Activated effector memory CD4-positive, alpha-beta T cell treated with Interleukin-2 at 50 U/mL for 16 hours (primary cell): ENCODE measurements around the gene SKI.
"Not testable (repeated sequence)": the region's sequence is repeated elsewhere in the genome, so short reads cannot be mapped to it uniquely, and the experiment has no call there.

Experiments
- DNase-seq: peaks from one replicate; pipeline ENCODE4 v3.0.0-alpha.2; 2020

SKI gene

DNA sequence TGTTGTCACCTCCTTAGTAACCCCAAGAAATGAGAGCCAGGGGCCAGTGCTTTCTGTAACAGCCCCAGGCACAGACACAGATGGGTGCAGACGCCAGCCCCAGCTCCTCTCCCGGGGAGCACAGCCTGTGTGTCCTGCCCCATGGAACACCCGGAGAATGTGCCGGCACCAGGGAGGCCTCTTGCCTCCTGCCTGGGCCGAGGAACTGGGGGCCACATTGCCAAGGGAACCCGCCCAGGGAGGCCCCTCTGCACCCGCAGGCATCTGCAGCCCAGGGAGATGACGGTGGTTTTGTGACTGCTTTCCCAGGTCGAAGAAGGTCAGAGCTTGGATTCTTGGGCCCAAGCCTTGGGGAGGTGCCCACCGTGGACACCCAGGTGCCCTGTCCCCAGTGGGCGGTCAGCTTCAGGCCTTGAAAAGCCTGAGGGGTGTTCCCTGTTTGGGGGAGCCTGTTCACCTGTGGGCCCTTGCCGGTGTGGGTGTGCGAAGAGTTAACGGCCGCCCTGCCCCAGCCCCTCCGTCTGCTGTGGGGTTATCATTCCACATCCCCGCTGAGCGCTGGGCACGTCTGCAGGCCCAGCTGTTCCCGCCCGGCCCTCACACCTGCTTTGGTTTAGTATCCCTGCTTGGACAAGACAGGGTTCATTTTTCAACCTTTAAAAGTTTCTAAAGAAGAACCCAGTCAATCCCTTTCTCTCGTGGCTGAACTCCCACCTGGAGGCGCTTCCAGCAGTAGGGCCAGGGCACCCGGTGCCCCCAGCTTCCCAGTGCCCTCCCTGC is 100.7 kb downstream of the SKI start:
- DNase-seq = no peak

DNA sequence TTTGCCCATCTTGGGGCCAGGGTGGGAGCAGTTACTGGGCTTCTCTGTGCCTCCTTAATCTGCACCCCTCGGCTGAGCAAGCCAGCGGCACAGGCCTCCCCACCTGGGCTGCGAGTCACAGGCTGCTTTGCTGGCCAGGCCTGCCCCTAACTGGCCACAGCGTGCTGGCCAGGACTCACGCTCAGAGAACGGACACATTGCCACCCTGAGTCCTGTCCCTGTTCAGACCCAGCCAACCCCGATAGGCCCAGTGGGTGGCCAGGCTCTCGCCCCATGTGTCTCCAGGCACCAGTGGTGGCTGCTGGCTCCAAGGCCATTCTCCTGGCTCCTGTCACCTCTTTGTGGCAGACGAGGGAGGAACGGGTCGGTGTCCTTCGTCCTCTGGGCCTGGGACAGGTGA is 101.9 kb downstream of the SKI start:
- no peak for DNase-seq

DNA sequence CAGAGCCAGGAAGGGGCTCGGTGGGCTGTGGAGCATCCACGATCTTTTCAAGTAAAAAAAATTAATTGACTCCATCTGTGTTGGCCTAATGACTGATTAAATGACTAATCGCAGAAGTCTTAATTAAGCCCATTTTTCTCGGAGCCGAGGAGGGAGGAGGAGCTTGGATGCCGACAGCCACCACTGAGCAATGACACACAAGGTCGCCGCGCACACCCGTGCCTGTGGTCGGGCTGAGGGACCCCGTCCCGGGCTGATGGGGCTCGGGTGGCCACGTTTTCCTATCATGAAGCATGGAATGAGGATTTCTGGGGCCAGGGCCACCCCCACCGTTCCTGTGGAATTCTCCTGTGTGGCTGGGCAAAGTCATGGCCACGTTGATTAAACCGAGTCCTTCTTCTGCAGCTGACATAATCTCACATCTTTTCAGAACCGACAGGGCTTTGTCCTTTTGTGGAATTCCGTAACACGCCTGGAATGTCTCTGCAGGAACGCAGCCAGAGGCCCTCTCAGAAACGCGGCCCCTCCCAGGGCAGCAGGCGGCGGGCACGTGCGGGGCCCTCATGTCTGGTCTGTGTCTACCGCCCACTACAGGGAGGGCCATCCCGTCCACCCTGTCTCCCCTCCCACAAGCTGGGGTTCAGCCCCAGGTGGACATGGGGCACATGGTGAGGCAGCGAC is 102.5 kb downstream of the SKI start:
- no peak for DNase-seq

GRCh38 chr1:2331200-2331544 is 103.1 kb downstream of the SKI start:
- no peak for DNase-seq

- not testable (repeated sequence) for DNase-seq
Measured at GRCh38 chr1:2331580-2331979, 103.5 kb downstream of the SKI start.

GRCh38 chr1:2334366-2334765 is 106.2 kb downstream of the SKI start:
- DNase-seq = no peak

GRCh38 chr1:2334883-2335534 is 106.9 kb downstream of the SKI start:
- DNase-seq = no peak

GRCh38 chr1:2335721-2336455 is 107.8 kb downstream of the SKI start:
- DNase-seq = no peak

DNA sequence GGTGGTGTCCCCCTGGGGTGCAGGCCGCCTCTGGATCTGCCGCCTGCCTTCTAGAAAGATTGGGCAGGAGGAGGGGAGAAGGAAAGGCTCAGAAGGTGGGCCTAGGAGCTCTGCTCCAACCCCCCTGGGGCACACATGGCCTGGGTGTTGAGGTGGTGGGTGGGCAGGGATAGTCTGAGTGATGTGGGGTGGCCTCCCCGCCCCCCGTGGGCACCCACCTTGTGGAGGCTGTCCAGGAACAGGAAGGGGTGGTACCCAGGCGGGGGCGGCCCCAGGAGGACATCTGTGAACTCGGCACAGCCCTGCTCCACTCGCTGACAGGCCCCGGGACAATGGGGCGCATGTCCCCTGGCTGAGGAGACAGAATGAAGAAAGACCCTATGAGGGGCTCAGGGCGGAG is 108.4 kb downstream of the SKI start:
- DNase-seq = no peak

GRCh38 chr1:2337081-2337480 is 109.0 kb downstream of the SKI start:
- no peak for DNase-seq

DNA sequence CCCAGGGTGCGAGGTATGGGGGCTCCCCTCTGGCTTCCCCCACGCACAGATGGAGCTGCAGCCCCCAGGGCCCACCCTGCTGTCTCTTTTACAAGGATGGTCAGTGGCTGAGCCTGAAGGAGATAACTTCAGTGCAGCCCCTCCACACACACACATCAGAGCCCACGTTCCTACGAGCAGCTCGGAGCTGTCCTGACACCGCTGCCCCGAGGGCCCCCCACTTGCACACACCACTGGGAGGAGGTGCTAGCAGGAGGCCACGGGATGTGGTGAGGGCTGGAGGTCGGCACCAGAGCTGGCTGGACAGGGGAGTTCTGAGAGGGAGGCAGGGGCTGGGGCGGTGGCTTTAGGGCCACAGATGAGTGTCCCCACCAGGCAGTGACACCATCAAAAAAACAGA is 109.4 kb downstream of the SKI start:
- no peak for DNase-seq

DNA sequence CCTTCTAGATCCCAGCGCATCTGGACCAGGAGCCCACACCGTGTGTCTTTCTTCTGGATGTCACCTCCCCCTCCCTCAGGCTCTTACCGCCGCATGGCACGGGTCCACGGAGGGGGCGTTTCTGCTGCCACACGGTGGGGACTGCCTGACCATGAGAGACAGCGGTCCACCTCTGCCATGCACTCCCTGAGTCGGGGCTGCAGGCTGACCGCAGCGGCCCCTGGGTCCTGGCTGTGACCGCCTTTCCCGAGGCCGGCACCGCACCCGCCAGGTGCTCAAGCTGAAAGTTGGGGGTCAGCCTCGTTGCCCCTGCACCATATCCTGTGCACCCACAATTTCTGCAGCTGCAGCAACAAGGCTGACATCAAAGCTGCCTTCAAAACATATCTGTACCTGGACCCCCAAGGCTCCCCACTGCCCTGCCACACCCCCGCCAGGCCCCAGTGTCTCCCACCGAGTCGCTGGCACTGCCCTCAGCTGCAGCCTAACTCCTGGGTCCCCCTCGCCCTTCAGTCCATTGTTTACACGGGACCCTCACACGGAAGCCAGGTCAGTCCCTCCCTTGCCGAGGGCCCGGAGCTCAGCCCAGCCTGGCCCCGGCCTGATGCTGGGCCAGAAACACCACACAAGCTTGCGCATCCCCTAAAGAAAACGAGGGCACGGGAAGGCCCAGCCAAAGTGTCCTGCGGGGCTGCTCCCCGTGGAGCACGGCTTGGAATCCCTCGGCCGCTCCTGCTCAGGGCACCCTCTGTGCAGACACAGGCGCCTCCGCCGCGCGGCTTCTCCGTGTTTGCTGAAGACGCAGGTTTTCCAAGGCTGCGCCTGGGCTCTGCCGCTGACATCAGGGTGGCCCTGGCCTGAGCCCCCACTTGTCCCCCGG is 111.3 kb downstream of the SKI start:
- DNase-seq = no peak

DNA sequence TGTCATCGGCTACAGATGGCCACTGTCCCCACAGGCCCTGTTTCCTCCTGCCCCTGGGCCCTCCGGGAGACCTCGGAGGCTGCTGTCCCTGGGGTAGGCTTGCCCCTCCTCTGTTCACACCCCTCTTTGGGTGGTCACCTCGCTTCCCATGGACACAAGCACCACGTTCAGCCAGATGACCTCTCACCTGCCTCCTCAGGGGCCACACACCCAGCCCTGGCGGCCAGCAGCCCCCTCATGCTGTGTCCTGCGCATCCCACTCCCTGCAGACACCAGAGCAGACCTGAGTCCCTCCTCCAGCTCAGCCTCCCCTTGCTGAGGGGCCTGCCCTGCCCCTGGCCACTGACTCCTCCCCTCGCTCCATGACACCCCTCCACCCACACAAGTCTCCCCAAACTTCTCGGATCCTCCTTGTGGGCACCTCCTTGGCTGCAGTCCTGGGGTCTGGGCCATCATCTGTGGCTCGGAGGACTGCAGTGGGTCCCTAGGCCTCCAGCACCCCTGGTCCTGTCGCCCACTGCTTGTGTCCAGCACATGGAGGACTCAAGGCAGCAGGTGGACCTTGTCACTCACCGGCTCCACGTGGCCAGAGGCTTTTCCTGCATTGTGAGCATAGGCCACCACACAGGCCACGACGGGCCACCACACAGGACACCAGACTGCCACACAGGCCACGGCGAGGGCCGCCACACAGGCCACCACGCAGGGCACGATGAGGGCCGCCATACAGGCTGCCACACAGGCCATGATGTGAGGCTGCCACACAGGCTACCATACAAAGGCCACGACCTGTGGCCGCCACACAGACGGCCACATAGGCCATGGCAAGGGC is 112.2 kb downstream of the SKI start:
- DNase-seq = no peak

GRCh38 chr1:2340918-2341254 is 112.8 kb downstream of the SKI start:
- DNase-seq = no peak

GRCh38 chr1:2341706-2342383 is 113.7 kb downstream of the SKI start:
- no peak for DNase-seq

DNA sequence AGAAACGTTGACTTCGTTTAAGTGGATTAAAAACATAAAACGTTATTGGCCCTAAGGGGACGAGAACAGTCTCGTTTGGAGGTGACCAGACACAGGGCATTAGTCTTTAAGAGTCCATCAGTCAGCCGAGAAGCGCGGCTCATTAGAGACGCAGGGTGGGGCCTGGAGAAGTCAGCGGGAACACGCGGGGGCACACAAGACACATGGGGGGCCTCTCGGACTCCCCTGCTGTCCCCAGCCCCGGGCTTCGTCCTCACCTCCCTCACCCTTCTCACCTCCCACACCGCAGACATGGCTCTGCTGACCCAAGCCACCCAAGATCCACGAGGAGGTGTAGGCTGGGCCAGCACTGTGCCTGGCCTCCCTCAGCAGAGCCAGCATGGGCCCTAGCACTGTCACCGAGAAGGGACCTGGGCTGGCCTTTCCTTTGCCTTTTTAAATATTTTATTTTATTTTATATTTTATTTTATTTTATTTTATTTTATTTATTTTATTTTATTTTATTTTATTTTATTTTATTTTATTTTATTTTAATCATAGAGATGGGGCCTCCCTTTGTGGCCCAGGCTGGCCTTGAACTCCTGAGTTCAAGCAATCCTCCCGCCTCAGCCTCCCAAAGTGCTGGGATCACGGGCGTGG is 114.4 kb downstream of the SKI start:
- no peak for DNase-seq

DNA sequence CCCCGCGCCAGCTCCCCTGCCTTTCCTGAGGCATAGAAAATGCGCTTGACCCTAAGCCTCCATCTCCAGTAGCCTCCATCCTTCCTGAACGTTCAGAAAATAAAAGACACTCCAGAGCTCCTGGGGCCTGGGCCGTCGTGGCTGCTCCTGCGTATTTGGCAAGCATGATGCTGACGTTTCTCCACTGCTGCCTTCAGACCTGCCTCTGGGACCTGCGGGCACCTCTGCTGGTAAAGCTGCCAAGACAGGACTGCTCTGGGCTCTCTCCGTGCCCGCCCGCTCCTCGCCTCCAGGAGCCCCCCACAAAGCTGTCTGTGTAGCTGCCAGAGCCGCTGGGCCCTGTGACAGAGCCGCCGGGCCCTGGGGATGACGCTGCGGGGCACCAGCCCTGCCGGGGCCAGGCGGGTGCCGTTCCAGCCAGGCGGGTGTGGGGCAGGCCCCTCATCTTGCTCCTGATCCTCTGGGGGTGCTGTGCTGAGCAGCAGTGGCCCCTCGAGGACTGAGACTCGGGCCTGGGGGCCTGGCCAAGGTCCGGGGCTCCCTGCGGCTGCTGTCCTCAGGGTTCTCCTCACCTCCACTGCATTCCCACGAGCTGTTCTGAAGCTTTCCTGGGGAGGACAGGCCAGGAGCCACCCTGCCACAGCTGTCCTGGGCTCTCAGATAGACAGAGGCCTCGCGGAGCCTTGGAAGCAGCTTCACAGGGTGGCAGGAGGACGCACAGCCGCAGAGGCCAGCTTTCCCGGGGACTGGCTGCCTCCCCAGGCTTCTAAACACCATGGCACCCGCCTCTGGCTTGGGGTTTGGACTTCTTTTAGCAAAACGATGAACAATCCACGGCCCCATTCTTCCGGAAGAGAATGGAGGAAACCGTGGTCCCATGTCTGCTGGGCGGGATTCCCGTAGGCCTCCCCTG is 115.2 kb downstream of the SKI start:
- DNase-seq = no peak

GRCh38 chr1:2344121-2344681 is 116.1 kb downstream of the SKI start:
- DNase-seq = no peak

DNA sequence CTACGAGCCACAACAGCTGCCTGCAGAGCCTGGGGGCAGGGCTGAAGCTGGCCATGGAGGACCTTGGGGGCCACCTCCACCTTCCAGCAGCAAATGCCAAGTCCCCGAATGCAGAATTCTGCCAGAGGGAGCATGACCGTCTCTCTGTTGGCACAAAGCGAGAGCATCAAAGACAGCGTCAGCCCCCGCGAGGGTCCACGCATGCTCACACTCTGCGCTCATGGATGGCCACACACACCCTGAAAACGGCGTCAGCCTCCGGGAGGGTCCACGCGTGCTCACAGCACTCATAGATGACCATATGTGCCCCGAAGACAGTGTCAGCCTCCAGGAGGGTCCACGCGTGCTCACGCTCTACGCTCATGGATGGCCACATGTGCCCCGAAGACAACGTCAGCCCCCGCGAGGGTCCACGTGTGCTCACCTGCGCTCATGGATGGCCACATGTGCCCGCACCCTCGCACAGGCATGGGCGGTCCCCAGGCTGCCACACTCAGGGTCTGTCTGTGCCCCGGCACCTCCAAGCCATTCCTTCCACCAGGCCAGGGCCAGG is 116.7 kb downstream of the SKI start:
- DNase-seq = no peak
